GM19467 (cell line): ENCODE data around the gene ORAI1.
"Not testable (repeated sequence)": the region's sequence is repeated elsewhere in the genome, so short reads cannot be mapped to it uniquely, and the experiment has no call there.

Experiments used
- ATAC-seq: cut with Tn5 transposase; IDR thresholded peaks from one replicate; pipeline ENCODE4 v1.9.1; 2021; ENCODE audit warnings: mild to moderate bottlenecking, moderate library complexity; ENCODE audit not compliant: unreplicated experiment

ORAI1 gene

GRCh38 chr12:121602766-121603165 is 23.6 kb upstream of the ORAI1 start:
- ATAC-seq, result no peak

- ATAC-seq, result no peak
Measured at GRCh38 chr12:121603581-121603980, 22.7 kb upstream of the ORAI1 start.

GRCh38 chr12:121608301-121608700 is 18.0 kb upstream of the ORAI1 start:
- no peak for ATAC-seq

- no peak for ATAC-seq
Measured at GRCh38 chr12:121610239-121611149, 15.8 kb upstream of the ORAI1 start.

GRCh38 chr12:121611306-121611705 is 15.0 kb upstream of the ORAI1 start:
- ATAC-seq, result no peak

GRCh38 chr12:121613462-121613861 is 12.9 kb upstream of the ORAI1 start:
- no peak for ATAC-seq

- no peak for ATAC-seq
Measured at GRCh38 chr12:121614872-121615467, 11.4 kb upstream of the ORAI1 start.

- no peak for ATAC-seq
Measured at GRCh38 chr12:121618659-121619233, 7.6 kb upstream of the ORAI1 start.

- no peak for ATAC-seq
Measured at GRCh38 chr12:121620333-121620891, 5.9 kb upstream of the ORAI1 start.

GRCh38 chr12:121626853-121627640 is 717 bp downstream of the ORAI1 start:
- ATAC-seq, result peak; percentile 25

GRCh38 chr12:121628037-121628436 is 1.7 kb downstream of the ORAI1 start:
- ATAC-seq, result no peak

GRCh38 chr12:121628536-121628935 is 2.2 kb downstream of the ORAI1 start:
- no peak for ATAC-seq

- ATAC-seq, result no peak
Measured at GRCh38 chr12:121630791-121631355, 4.5 kb downstream of the ORAI1 start.

- no peak for ATAC-seq
Measured at GRCh38 chr12:121632069-121632970, 6.0 kb downstream of the ORAI1 start.

GRCh38 chr12:121633833-121634196 is 7.5 kb downstream of the ORAI1 start:
- not testable (repeated sequence) for ATAC-seq

- ATAC-seq, result no peak
Measured at GRCh38 chr12:121634836-121635235, 8.5 kb downstream of the ORAI1 start.

GRCh38 chr12:121637231-121637914 is 11.0 kb downstream of the ORAI1 start:
- ATAC-seq, result no peak

GRCh38 chr12:121638298-121639202 is 12.2 kb downstream of the ORAI1 start:
- ATAC-seq, result no peak
